ENCODE results near the gene SACM1L.

DNA sequence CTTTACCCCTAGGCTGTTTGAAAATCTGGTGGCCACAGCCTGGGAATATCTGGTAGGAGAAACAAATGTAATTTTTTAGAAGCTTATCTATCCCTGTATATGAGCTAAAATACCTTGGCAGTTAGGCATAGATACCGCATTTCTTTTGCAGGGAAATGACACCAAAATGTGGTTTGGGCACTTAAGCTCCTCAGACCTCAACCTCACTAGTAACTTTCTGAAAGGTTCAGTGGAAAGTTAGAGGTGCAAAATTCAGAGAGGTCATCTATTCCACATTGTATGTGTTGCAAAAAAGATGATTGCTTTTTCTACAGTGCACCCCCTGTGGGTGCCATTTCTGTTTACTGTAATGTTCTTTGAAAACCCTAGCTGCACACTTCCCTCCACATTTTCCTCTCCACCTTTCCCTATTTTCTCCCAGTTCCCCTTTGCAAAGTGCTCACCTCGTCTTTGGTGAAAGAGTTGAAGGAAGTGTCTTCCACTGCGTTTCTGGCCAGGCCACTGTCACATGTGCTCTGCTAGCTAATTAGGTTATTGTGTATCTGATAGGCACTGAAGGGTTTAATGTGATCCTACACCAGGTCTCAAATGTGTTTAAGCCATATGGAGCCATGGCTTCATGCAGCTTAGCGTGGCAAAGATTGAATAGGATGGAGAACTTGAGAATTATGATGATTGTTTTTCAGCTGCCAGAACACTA, 1.3 kb downstream of the SACM1L start:
- TF ChIP-seq, protein P1, sequence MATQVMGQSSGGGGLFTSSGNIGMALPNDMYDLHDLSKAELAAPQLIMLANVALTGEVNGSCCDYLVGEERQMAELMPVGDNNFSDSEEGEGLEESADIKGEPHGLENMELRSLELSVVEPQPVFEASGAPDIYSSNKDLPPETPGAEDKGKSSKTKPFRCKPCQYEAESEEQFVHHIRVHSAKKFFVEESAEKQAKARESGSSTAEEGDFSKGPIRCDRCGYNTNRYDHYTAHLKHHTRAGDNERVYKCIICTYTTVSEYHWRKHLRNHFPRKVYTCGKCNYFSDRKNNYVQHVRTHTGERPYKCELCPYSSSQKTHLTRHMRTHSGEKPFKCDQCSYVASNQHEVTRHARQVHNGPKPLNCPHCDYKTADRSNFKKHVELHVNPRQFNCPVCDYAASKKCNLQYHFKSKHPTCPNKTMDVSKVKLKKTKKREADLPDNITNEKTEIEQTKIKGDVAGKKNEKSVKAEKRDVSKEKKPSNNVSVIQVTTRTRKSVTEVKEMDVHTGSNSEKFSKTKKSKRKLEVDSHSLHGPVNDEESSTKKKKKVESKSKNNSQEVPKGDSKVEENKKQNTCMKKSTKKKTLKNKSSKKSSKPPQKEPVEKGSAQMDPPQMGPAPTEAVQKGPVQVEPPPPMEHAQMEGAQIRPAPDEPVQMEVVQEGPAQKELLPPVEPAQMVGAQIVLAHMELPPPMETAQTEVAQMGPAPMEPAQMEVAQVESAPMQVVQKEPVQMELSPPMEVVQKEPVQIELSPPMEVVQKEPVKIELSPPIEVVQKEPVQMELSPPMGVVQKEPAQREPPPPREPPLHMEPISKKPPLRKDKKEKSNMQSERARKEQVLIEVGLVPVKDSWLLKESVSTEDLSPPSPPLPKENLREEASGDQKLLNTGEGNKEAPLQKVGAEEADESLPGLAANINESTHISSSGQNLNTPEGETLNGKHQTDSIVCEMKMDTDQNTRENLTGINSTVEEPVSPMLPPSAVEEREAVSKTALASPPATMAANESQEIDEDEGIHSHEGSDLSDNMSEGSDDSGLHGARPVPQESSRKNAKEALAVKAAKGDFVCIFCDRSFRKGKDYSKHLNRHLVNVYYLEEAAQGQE (IDR thresholded peaks at IDR 0.05; ENCODE audit: insufficient read depth in 1 of 2, low read depth in 2 of 2, low read length in 2 of 2), result no peak
- TF ChIP-seq POLR2AphosphoS5 (IDR thresholded peaks at IDR 0.05; ENCODE audit: low read depth, low read length), result peak; percentile 35; the same call in 1 of the 2 replicates

All from PFSK-1 (cell line).